Activated T-cell treated with anti-CD3 and anti-CD28 coated beads for 1 hour (primary cell): ENCODE data around the gene SAP30L.

Source experiments
- DNase-seq: peaks from one replicate; pipeline ENCODE4 v3.0.0-alpha.2; 2020; ENCODE audit warnings: low read depth

The SAP30L gene

GRCh38 chr5:154421868-154422267, 23.9 kb upstream of the SAP30L start:
- DNase-seq, result no peak

GRCh38 chr5:154422298-154422697, 23.5 kb upstream of the SAP30L start:
- DNase-seq, result no peak

GRCh38 chr5:154428208-154428607, 17.6 kb upstream of the SAP30L start:
- no peak for DNase-seq

GRCh38 chr5:154429341-154429740, 16.5 kb upstream of the SAP30L start:
- DNase-seq, result no peak

GRCh38 chr5:154430466-154430865, 15.3 kb upstream of the SAP30L start:
- DNase-seq, result no peak

- DNase-seq, result no peak
Measured at GRCh38 chr5:154430961-154431630, 14.7 kb upstream of the SAP30L start.

- DNase-seq, result no peak
Measured at GRCh38 chr5:154435226-154435625, 10.6 kb upstream of the SAP30L start.

- no peak for DNase-seq
Measured at GRCh38 chr5:154437281-154437965, 8.4 kb upstream of the SAP30L start.

GRCh38 chr5:154440540-154440939, 5.3 kb upstream of the SAP30L start:
- no peak for DNase-seq

- no peak for DNase-seq
Measured at GRCh38 chr5:154442801-154443200, 3.0 kb upstream of the SAP30L start.

GRCh38 chr5:154444556-154445421, 1.0 kb upstream of the SAP30L start:
- no peak for DNase-seq

GRCh38 chr5:154446195-154447088, 645 bp downstream of the SAP30L start:
- peak; percentile 25 for DNase-seq

GRCh38 chr5:154447089-154447725, 1.4 kb downstream of the SAP30L start:
- no peak for DNase-seq

GRCh38 chr5:154449786-154450185, 4.0 kb downstream of the SAP30L start:
- no peak for DNase-seq

GRCh38 chr5:154451957-154452356, 6.2 kb downstream of the SAP30L start:
- no peak for DNase-seq

GRCh38 chr5:154455585-154455984, 9.8 kb downstream of the SAP30L start:
- no peak for DNase-seq

GRCh38 chr5:154456540-154456939, 10.7 kb downstream of the SAP30L start:
- no peak for DNase-seq

GRCh38 chr5:154459015-154459414, 13.2 kb downstream of the SAP30L start:
- DNase-seq, result no peak

- no peak for DNase-seq
Measured at GRCh38 chr5:154460172-154460571, 14.4 kb downstream of the SAP30L start.

GRCh38 chr5:154461531-154461930, 15.7 kb downstream of the SAP30L start:
- DNase-seq, result no peak

- no peak for DNase-seq
Measured at GRCh38 chr5:154464438-154464837, 18.6 kb downstream of the SAP30L start.
